OCI-LY1 (cell line): ENCODE data around the gene USP49.

ENCODE experiments used
- H2AFZ ChIP-seq: fragments of 200-600 bp; sonication (generic), shearing (Covaris generic); 2 replicates; pipeline ENCODE4 v1.6.0; 2014; ENCODE audit warnings: antibody characterized with exemption, mild to moderate bottlenecking, low read length
- H3F3A ChIP-seq: fragments of 200-600 bp; sonication (generic), shearing (Covaris generic); 2 replicates; pipeline ENCODE4 v1.6.0; 2014; ENCODE audit warnings: mild to moderate bottlenecking, antibody characterized with exemption, low read length, moderate library complexity; ENCODE audit not compliant: insufficient read depth
- H3K27ac ChIP-seq: fragments of 200-600 bp; sonication (generic); 2 replicates; pipeline ENCODE4 v1.5.1; 2014; ENCODE audit warnings: low read length, mixed run types, mild to moderate bottlenecking, low read depth; ENCODE audit not compliant: poor library complexity, severe bottlenecking
- H3K27me3 ChIP-seq: fragments of 200-600 bp; sonication (generic); 2 replicates; pipeline ENCODE4 v1.6.0; 2014; ENCODE audit warnings: antibody characterized with exemption, mild to moderate bottlenecking, low read length, moderate library complexity; ENCODE audit not compliant: insufficient read depth
- H3K36me3 ChIP-seq: fragments of 200-600 bp; sonication (generic); 2 replicates; pipeline ENCODE4 v1.6.1; 2014; ENCODE audit warnings: mild to moderate bottlenecking, antibody characterized with exemption, low read length, moderate library complexity, mixed read lengths; ENCODE audit not compliant: insufficient read depth
- H3K4me1 ChIP-seq: fragments of 200-600 bp; sonication (generic); 2 replicates; pipeline ENCODE4 v1.5.1; 2014; ENCODE audit warnings: mild to moderate bottlenecking, low read length, moderate library complexity; ENCODE audit not compliant: insufficient read depth, severe bottlenecking
- H3K4me2 ChIP-seq: fragments of 200-600 bp; sonication (generic), shearing (Covaris generic); 2 replicates; pipeline ENCODE4 v1.6.1; 2014; ENCODE audit warnings: low read length
- H3K4me3 ChIP-seq: fragments of 200-600 bp; sonication (generic); 2 replicates; pipeline ENCODE4 v1.5.1; 2014; ENCODE audit warnings: low read length, low read depth, mild to moderate bottlenecking, mixed read lengths; ENCODE audit not compliant: poor library complexity, severe bottlenecking
- H3K79me2 ChIP-seq: fragments of 200-600 bp; shearing (Covaris generic); 2 replicates; pipeline ENCODE4 v1.6.1; 2016; ENCODE audit warnings: mixed run types, low read length, mixed read lengths; ENCODE audit not compliant: insufficient read depth
- H3K9ac ChIP-seq: fragments of 200-600 bp; sonication (generic), shearing (Covaris generic); 2 replicates; pipeline ENCODE4 v1.6.1; 2014; ENCODE audit warnings: mild to moderate bottlenecking, low read length, mixed read lengths
- H3K9me2 ChIP-seq: fragments of 200-600 bp; sonication (generic), shearing (Covaris generic); 2 replicates; pipeline ENCODE4 v1.6.1; 2014; ENCODE audit warnings: low read depth, mild to moderate bottlenecking, low read length, mixed read lengths
- H3K9me3 ChIP-seq: fragments of 200-600 bp; shearing (Covaris generic); 2 replicates; pipeline ENCODE4 v1.6.1; 2014; ENCODE audit warnings: low read length, mixed read lengths
- H4K20me1 ChIP-seq: fragments of 200-600 bp; sonication (generic), shearing (Covaris generic); 2 replicates; pipeline ENCODE4 v1.6.0; 2016; ENCODE audit warnings: mild to moderate bottlenecking, low read length; ENCODE audit not compliant: insufficient read depth
- CTCF ChIP-seq: fragments of 200-600 bp; sonication (generic), shearing (Covaris generic); IDR thresholded peaks from 2 replicates; pipeline ENCODE4 v1.5.1; 2017; ENCODE audit warnings: mild to moderate bottlenecking, antibody characterized with exemption, low read length, moderate library complexity, mixed read lengths
- EZH2 ChIP-seq: fragments of 200-600 bp; sonication (generic), shearing (Covaris generic); IDR thresholded peaks from 2 replicates; pipeline ENCODE4 v1.8.0; 2017; ENCODE audit warnings: borderline replicate concordance, mixed run types, mild to moderate bottlenecking, antibody characterized with exemption, low read length, moderate library complexity, mixed read lengths

The USP49 gene

GRCh38 chr6:41942067-41942851, 47.1 kb upstream of the USP49 start:
- no peak for TF ChIP-seq CTCF
- TF ChIP-seq EZH2, result no peak
- no peaks in the 10 kb centered on the region for H3F3A ChIP-seq
- H3K9me3 ChIP-seq, result no peaks in the 10 kb centered on the region
- H3K4me1 ChIP-seq, result peaks cover 36% of the 10 kb centered on the region
- peak overlapping the region; percentile 66 for H3K9ac ChIP-seq
- no peaks in the 10 kb centered on the region for H3K27me3 ChIP-seq
- no peaks in the 10 kb centered on the region for H3K9me2 ChIP-seq
- no peaks in the 10 kb centered on the region for H4K20me1 ChIP-seq
- peak overlapping the region; percentile 8 for H3K27ac ChIP-seq
- peak overlapping the region; percentile 52 for H2AFZ ChIP-seq
- no peaks in the 10 kb centered on the region for H3K79me2 ChIP-seq
- peak overlapping the region; percentile 93 for H3K4me2 ChIP-seq
- H3K36me3 ChIP-seq, result peaks cover 4% of the 10 kb centered on the region; the same call in 1 of the 2 replicates
- H3K4me3 ChIP-seq, result peak overlapping the region; percentile 93

- Histone ChIP-seq H3K27me3 (no peaks in the 10 kb centered on the region), H3K27ac (peak within 1 kb of the TSS; percentile 8), H3F3A (no peaks in the 10 kb centered on the region), H3K36me3 (peaks cover 10% of the 10 kb centered on the region; the same call in 1 of the 2 replicates), H3K79me2 (no peaks in the 10 kb centered on the region), H3K9me2 (no peaks in the 10 kb centered on the region), H2AFZ (peak within 1 kb of the TSS; percentile 52), H3K9ac (peak within 1 kb of the TSS; percentile 76), H3K4me3 (peak within 1 kb of the TSS; percentile 93), H3K9me3 (no peaks in the 10 kb centered on the region), H4K20me1 (no peaks in the 10 kb centered on the region), H3K4me1 (peaks cover 36% of the 10 kb centered on the region), H3K4me2 (peak within 1 kb of the TSS; percentile 93)
- TF ChIP-seq CTCF (no peak), EZH2 (no peak)
Measured at GRCh38 chr6:41941280-41942066, 46.3 kb upstream of the USP49 start, which contains the start of gene CCND3. TSS of gene CCND3 (minus strand) at chr6:41941808. CDS start at chr6:41941649, 159 bp downstream.

GRCh38 chr6:41940759-41941279, 45.6 kb upstream of the USP49 start:
- peaks cover 15% of the 10 kb centered on the region; the same call in 1 of the 2 replicates for H3K36me3 ChIP-seq
- no peak overlapping the region for H3K27ac ChIP-seq
- H3K4me2 ChIP-seq, result peak overlapping the region; percentile 93
- no peaks in the 10 kb centered on the region for H4K20me1 ChIP-seq
- peaks cover 36% of the 10 kb centered on the region for H3K4me1 ChIP-seq
- peak overlapping the region; percentile 76 for H3K9ac ChIP-seq
- no peak for TF ChIP-seq EZH2
- TF ChIP-seq CTCF, result no peak
- H3K4me3 ChIP-seq, result peak overlapping the region; percentile 93
- no peaks in the 10 kb centered on the region for H3K9me3 ChIP-seq
- no peaks in the 10 kb centered on the region for H3K79me2 ChIP-seq
- H3F3A ChIP-seq, result no peaks in the 10 kb centered on the region
- no peak overlapping the region for H2AFZ ChIP-seq
- H3K27me3 ChIP-seq, result no peaks in the 10 kb centered on the region
- no peaks in the 10 kb centered on the region for H3K9me2 ChIP-seq
